ENCODE results near the gene ASPA. TPM values are rescaled to one million over a fixed set of nuclear protein-coding genes. Genes with fewer than 3 reads are reported as not detected.

ASPA gene
- total and polyA plus RNA-seq, 2 experiments from 2014 or later = 0.16 TPM; not detected in 1

DNA sequence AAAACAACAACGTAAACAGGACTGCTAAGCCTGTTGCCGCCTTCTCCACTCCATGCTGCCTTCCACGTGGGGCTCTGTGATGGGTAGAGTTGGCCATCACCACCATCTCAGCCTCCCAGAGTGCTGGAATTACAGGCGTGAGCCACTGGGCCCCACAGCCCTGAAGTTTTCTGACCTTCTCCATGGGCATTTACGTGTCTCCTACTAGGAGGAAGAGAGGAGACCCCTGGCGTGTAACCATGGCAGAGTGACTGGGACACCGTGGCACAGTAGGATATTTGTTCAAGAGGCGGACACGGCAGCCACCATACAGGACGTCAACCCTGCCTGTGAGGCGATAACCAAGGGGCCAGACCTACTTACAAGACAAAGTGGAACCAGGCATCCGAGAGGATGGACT is 50.7 kb downstream of the ASPA start:
- Histone ChIP-seq H3K4me3 (no peak overlapping the region), H3K27ac (no peak overlapping the region), H3K4me1 (ENCODE audit: insufficient read depth) (0 out of 2 replicates have a peak, but pooled peaks cover 8% of the 10 kb centered on the region), H3K27me3 (replicated peaks; ENCODE audit: insufficient read depth) (no peaks in the 10 kb centered on the region), H3K9me2 (ENCODE audit: insufficient read depth) (no peaks in the 10 kb centered on the region), H2AFZ (no peak overlapping the region), H3F3A (ENCODE audit: insufficient read depth) (no peaks in the 10 kb centered on the region), H3K4me2 (ENCODE audit: unreplicated experiment) (no peak overlapping the region), H3K9me3 (ENCODE audit: low read depth) (no peaks in the 10 kb centered on the region), H3K9ac (no peak overlapping the region), H4K20me1 (ENCODE audit: insufficient read depth) (no peaks in the 10 kb centered on the region), H3K79me2 (ENCODE audit: insufficient read depth) (no peaks in the 10 kb centered on the region), H3K36me3 (ENCODE audit: low read depth) (no peaks in the 10 kb centered on the region)
- WGBS, 2 experiments (ENCODE audit: low coverage in 1 of 2, low lambda C conversion rate in 2 of 2, missing lambda C conversion rate in 2 of 2) = 92 to 95% methylated on average over 12 of the region's 12 CpGs
- DNase-seq = no peak
- in situ Hi-C loops (cut with MboI) = no loop called here
- TF ChIP-seq EZH2phosphoT487 (IDR thresholded peaks at IDR 0.05; ENCODE audit: insufficient read depth, low read depth) (no peak), EZH2 (IDR thresholded peaks at IDR 0.05; ENCODE audit: insufficient read depth, poor library complexity, severe bottlenecking) (no peak)

GRCh38 chr17:3526971-3527370 is 51.2 kb downstream of the ASPA start:
- Histone ChIP-seq H3K4me3 (no peak overlapping the region), H3F3A (ENCODE audit: insufficient read depth) (no peaks in the 10 kb centered on the region), H3K27ac (no peak overlapping the region), H3K4me1 (ENCODE audit: insufficient read depth) (0 out of 2 replicates have a peak, but pooled peaks cover 8% of the 10 kb centered on the region), H3K79me2 (ENCODE audit: insufficient read depth) (no peaks in the 10 kb centered on the region), H3K9me3 (ENCODE audit: low read depth) (no peaks in the 10 kb centered on the region), H2AFZ (no peak overlapping the region), H3K9ac (no peak overlapping the region), H4K20me1 (ENCODE audit: insufficient read depth) (no peaks in the 10 kb centered on the region), H3K27me3 (replicated peaks; ENCODE audit: insufficient read depth) (no peaks in the 10 kb centered on the region), H3K9me2 (ENCODE audit: insufficient read depth) (no peaks in the 10 kb centered on the region), H3K4me2 (ENCODE audit: unreplicated experiment) (no peak overlapping the region), H3K36me3 (ENCODE audit: low read depth) (no peaks in the 10 kb centered on the region)
- in situ Hi-C loops (cut with MboI) = no loop called here
- 87 to 89% methylated on average over 10 of the region's 10 CpGs for WGBS, 2 experiments (ENCODE audit: low coverage in 1 of 2, low lambda C conversion rate in 2 of 2, missing lambda C conversion rate in 2 of 2)
- TF ChIP-seq EZH2phosphoT487 (IDR thresholded peaks at IDR 0.05; ENCODE audit: insufficient read depth, low read depth) (no peak), EZH2 (IDR thresholded peaks at IDR 0.05; ENCODE audit: insufficient read depth, poor library complexity, severe bottlenecking) (no peak)
- no peak for DNase-seq

DNA sequence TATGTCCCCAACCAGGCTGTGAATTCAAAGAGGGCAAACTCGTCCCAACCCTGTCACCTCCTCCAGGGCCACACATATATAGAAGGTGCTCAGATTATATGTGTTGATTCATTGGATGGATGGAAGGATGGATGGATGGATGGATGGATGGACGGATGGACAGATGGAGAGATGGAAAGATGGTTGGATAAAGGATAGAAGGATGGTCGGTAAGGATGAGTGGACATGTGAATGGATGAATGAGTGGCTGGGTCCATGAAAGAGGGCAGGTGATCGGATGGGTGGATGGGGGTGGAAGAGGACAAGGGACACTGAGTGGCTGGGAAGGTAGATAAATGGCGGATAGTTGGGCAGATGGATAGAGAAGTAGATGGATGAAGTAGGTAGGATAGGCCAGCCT is 51.7 kb downstream of the ASPA start:
- Histone ChIP-seq H4K20me1 (ENCODE audit: insufficient read depth) (no peaks in the 10 kb centered on the region), H3K4me2 (ENCODE audit: unreplicated experiment) (no peak overlapping the region), H3K4me1 (ENCODE audit: insufficient read depth) (0 out of 2 replicates have a peak, but pooled peaks cover 8% of the 10 kb centered on the region), H3K27me3 (replicated peaks; ENCODE audit: insufficient read depth) (no peaks in the 10 kb centered on the region), H3K9me3 (ENCODE audit: low read depth) (no peaks in the 10 kb centered on the region), H3K9me2 (ENCODE audit: insufficient read depth) (no peaks in the 10 kb centered on the region), H3K9ac (no peak overlapping the region), H3K79me2 (ENCODE audit: insufficient read depth) (no peaks in the 10 kb centered on the region), H3K27ac (no peak overlapping the region), H3F3A (ENCODE audit: insufficient read depth) (no peaks in the 10 kb centered on the region), H2AFZ (no peak overlapping the region), H3K36me3 (ENCODE audit: low read depth) (no peaks in the 10 kb centered on the region), H3K4me3 (no peak overlapping the region)
- 93 to 99% methylated on average over 5 of the region's 5 CpGs for WGBS, 2 experiments (ENCODE audit: low coverage in 1 of 2, low lambda C conversion rate in 2 of 2, missing lambda C conversion rate in 2 of 2)
- in situ Hi-C loops (cut with MboI) = no loop called here
- no peak for DNase-seq
- no peak for TF ChIP-seq EZH2phosphoT487 (IDR thresholded peaks at IDR 0.05; ENCODE audit: insufficient read depth, low read depth)
- no peak for TF ChIP-seq EZH2 (IDR thresholded peaks at IDR 0.05; ENCODE audit: insufficient read depth, poor library complexity, severe bottlenecking)

DNA sequence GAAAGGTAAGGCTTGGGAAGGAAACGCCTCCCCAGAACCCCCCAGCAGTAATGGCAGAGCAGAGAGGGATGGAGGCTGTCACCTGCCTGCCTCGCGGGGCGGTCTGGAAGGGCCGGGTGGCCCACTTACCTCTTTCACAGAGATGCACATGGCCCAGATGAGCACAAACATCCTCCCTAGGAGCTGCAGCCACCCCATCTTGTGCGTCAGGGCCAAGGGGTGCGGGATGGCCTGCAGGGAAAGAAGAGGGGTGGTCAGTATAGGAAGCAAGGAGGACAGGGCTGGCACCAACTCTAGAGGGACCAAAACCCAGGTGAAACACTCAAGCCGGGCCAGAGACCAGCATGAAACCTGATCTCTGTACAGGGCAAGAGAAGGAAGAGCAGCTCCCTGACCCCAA is 52.1 kb downstream of the ASPA start:
- Histone ChIP-seq H3K27me3 (replicated peaks; ENCODE audit: insufficient read depth) (no peaks in the 10 kb centered on the region), H4K20me1 (ENCODE audit: insufficient read depth) (no peaks in the 10 kb centered on the region), H3K4me3 (no peak overlapping the region), H3K9me2 (ENCODE audit: insufficient read depth) (no peaks in the 10 kb centered on the region), H3K36me3 (ENCODE audit: low read depth) (no peaks in the 10 kb centered on the region), H3F3A (ENCODE audit: insufficient read depth) (no peaks in the 10 kb centered on the region), H3K4me1 (ENCODE audit: insufficient read depth) (0 out of 2 replicates have a peak, but pooled peaks cover 8% of the 10 kb centered on the region), H2AFZ (no peak overlapping the region), H3K9me3 (ENCODE audit: low read depth) (no peaks in the 10 kb centered on the region), H3K27ac (no peak overlapping the region), H3K4me2 (ENCODE audit: unreplicated experiment) (no peak overlapping the region), H3K9ac (no peak overlapping the region), H3K79me2 (ENCODE audit: insufficient read depth) (no peaks in the 10 kb centered on the region)
- in situ Hi-C loops (cut with MboI) = no loop called here
- DNase-seq = no peak
- TF ChIP-seq EZH2phosphoT487 (IDR thresholded peaks at IDR 0.05; ENCODE audit: insufficient read depth, low read depth) (no peak), EZH2 (IDR thresholded peaks at IDR 0.05; ENCODE audit: insufficient read depth, poor library complexity, severe bottlenecking) (no peak)
- whole genome bisulfite sequencing, 2 experiments (ENCODE audit: low coverage in 1 of 2, low lambda C conversion rate in 2 of 2, missing lambda C conversion rate in 2 of 2) = 89 to 93% methylated on average over 8 of the region's 8 CpGs

- Histone ChIP-seq H3K9me3 (ENCODE audit: low read depth) (no peaks in the 10 kb centered on the region), H3K27me3 (replicated peaks; ENCODE audit: insufficient read depth) (no peaks in the 10 kb centered on the region), H3K9me2 (ENCODE audit: insufficient read depth) (no peaks in the 10 kb centered on the region), H3K4me3 (no peak overlapping the region), H3K36me3 (ENCODE audit: low read depth) (no peaks in the 10 kb centered on the region), H4K20me1 (ENCODE audit: insufficient read depth) (no peaks in the 10 kb centered on the region), H3K4me2 (ENCODE audit: unreplicated experiment) (no peak overlapping the region), H3K27ac (no peak overlapping the region), H2AFZ (no peak overlapping the region), H3K4me1 (ENCODE audit: insufficient read depth) (0 out of 2 replicates have a peak, but pooled peaks cover 8% of the 10 kb centered on the region), H3F3A (ENCODE audit: insufficient read depth) (no peaks in the 10 kb centered on the region), H3K9ac (no peak overlapping the region), H3K79me2 (ENCODE audit: insufficient read depth) (no peaks in the 10 kb centered on the region)
- TF ChIP-seq EZH2 (IDR thresholded peaks at IDR 0.05; ENCODE audit: insufficient read depth, poor library complexity, severe bottlenecking) = no peak
- in situ Hi-C loops (cut with MboI) = no loop called here
- WGBS, 2 experiments (ENCODE audit: low coverage in 1 of 2, low lambda C conversion rate in 2 of 2, missing lambda C conversion rate in 2 of 2) = 85 to 88% methylated on average over 14 of the region's 14 CpGs
- DNase-seq = no peak
Measured at GRCh38 chr17:3528403-3528851, 52.6 kb downstream of the ASPA start.
